Smooth muscle cell (in vitro differentiated cells): Measurements from ENCODE around the gene ASH1L. TPM values are rescaled to one million over a fixed set of nuclear protein-coding genes. Genes with fewer than 3 reads are reported as not detected.

ENCODE experiments used
- DNase-seq: peaks from one replicate; lab custom pipeline; 2025; ENCODE audit not compliant: unreplicated experiment; lab: John Stamatoyannopoulos, UW
- H2AFZ ChIP-seq: fragments of 200-600 bp; sonication (generic); 2 replicates; pipeline ENCODE4 v1.6.0; 2016; ENCODE audit warnings: antibody characterized with exemption, low read depth, mild to moderate bottlenecking
- H3F3A ChIP-seq: fragments of 200-600 bp; sonication (generic); 2 replicates; pipeline ENCODE4 v1.6.0; 2017; ENCODE audit warnings: antibody characterized with exemption, low read depth
- H3K27ac ChIP-seq: fragments of 200-600 bp; sonication (generic); 2 replicates; pipeline ENCODE4 v1.5.1; 2016; ENCODE audit warnings: low read depth, mild to moderate bottlenecking
- H3K27me3 ChIP-seq: fragments of 200-600 bp; sonication (generic); 2 replicates; pipeline ENCODE4 v1.6.1; 2016; ENCODE audit warnings: low read depth, mild to moderate bottlenecking
- H3K36me3 ChIP-seq: fragments of 200-600 bp; sonication (generic); 2 replicates; pipeline ENCODE4 v1.5.1; 2016; ENCODE audit warnings: low read depth
- H3K4me1 ChIP-seq: fragments of 200-600 bp; sonication (generic); 2 replicates; pipeline ENCODE4 v1.5.1; 2016; ENCODE audit warnings: low read depth
- H3K4me2 ChIP-seq: fragments of 200-600 bp; sonication (generic); 2 replicates; pipeline ENCODE4 v1.6.0; 2016; ENCODE audit warnings: mild to moderate bottlenecking
- H3K4me3 ChIP-seq: fragments of 200-600 bp; sonication (generic); 2 replicates; pipeline ENCODE4 v1.5.1; 2016; ENCODE audit warnings: mild to moderate bottlenecking
- H3K79me2 ChIP-seq: fragments of 200-600 bp; sonication (generic); 2 replicates; pipeline ENCODE4 v1.6.0; 2016; ENCODE audit warnings: low read depth, mild to moderate bottlenecking
- H3K9ac ChIP-seq: fragments of 200-600 bp; sonication (generic); 2 replicates; pipeline ENCODE4 v1.6.0; 2016; ENCODE audit warnings: low read depth
- H3K9me3 ChIP-seq: fragments of 200-600 bp; sonication (generic); replicated peaks from 2 replicates; pipeline ENCODE4 v1.5.1; 2016; ENCODE audit warnings: low read depth
- H4K20me1 ChIP-seq: fragments of 200-600 bp; sonication (generic); 2 replicates; pipeline ENCODE4 v1.6.0; 2016; ENCODE audit warnings: low read depth
- CTCF ChIP-seq: fragments of 200-600 bp; sonication (generic); IDR thresholded peaks from 2 replicates; pipeline ENCODE4 v1.5.1; 2017; ENCODE audit warnings: borderline replicate concordance, mild to moderate bottlenecking, antibody characterized with exemption; ENCODE audit not compliant: insufficient read depth, poor library complexity, severe bottlenecking
- WGBS: methylation state at CpG from one replicate; pipeline ENCODE4 v1.1.7; 2016; ENCODE audit warnings: low lambda C conversion rate; 5-methylcytosine and 5-hydroxymethylcytosine counted together
- polyA plus RNA-seq: library from polyadenylated mRNA; unstranded; fragments of >200 nt; fragmentation: Nextera tagmentation; extraction: Ambion mirVana; gene quantifications from 2 replicates; pipeline ENCODE4 v1.2.1, GENCODE V29; 2016
- total RNA-seq: library from RNA; depleted of rRNA; stranded (reverse); fragments of >200 nt; gene quantifications from 2 replicates; pipeline ENCODE4 v1.2.3, GENCODE V29; 2014

The ASH1L gene
- total and polyA plus RNA-seq, 2 experiments from 2014 or later = 9.2 to 38.7 TPM

GRCh38 chr1:155527677-155528076 lies 34.9 kb downstream of the ASH1L start:
- WGBS = 79% methylated on average over 6 of the region's 6 CpGs
- no peak overlapping the region for H3K4me2 ChIP-seq

GRCh38 chr1:155526356-155526755 lies 36.2 kb downstream of the ASH1L start:
- Histone ChIP-seq H3K79me2 (peaks cover 100% of the 10 kb centered on the region), H3K36me3 (no peaks in the 10 kb centered on the region), H4K20me1 (peaks cover 99% of the 10 kb centered on the region), H3K4me3 (no peak overlapping the region), H2AFZ (no peak overlapping the region), H3K9ac (no peak overlapping the region), H3K4me1 (no peaks in the 10 kb centered on the region), H3K27me3 (no peaks in the 10 kb centered on the region), H3K9me3 (no peaks in the 10 kb centered on the region), H3F3A (no peaks in the 10 kb centered on the region), H3K4me2 (no peak overlapping the region), H3K27ac (no peak overlapping the region)
- DNase-seq = no peak
- no peak for TF ChIP-seq CTCF
- WGBS = 93% methylated on average over 1 of the region's 1 CpG

More at GRCh38 chr1:155527677-155528076, 34.9 kb downstream of the ASH1L start:
- Histone ChIP-seq H3F3A (no peaks in the 10 kb centered on the region), H3K4me3 (no peak overlapping the region), H2AFZ (no peak overlapping the region), H3K9ac (no peak overlapping the region), H3K4me1 (no peaks in the 10 kb centered on the region), H3K27ac (no peak overlapping the region), H3K9me3 (no peaks in the 10 kb centered on the region), H3K36me3 (no peaks in the 10 kb centered on the region), H3K27me3 (no peaks in the 10 kb centered on the region), H4K20me1 (peaks cover 99% of the 10 kb centered on the region), H3K79me2 (peaks cover 100% of the 10 kb centered on the region)
- no peak for DNase-seq
- TF ChIP-seq CTCF = no peak

- Histone ChIP-seq H3K9ac (no peak overlapping the region), H3K4me1 (no peaks in the 10 kb centered on the region), H3K36me3 (no peaks in the 10 kb centered on the region), H2AFZ (no peak overlapping the region), H3K27ac (no peak overlapping the region), H3K27me3 (no peaks in the 10 kb centered on the region), H3K79me2 (peaks cover 97% of the 10 kb centered on the region), H3K9me3 (no peaks in the 10 kb centered on the region), H4K20me1 (peaks cover 87% of the 10 kb centered on the region), H3K4me3 (no peak overlapping the region), H3F3A (no peaks in the 10 kb centered on the region), H3K4me2 (no peak overlapping the region)
- WGBS = 87% methylated on average over 2 of the region's 2 CpGs
- no peak for DNase-seq
- no peak for TF ChIP-seq CTCF
Measured at GRCh38 chr1:155522069-155522468, 40.5 kb downstream of the ASH1L start.

- Histone ChIP-seq H3K4me3 (no peak overlapping the region), H3K79me2 (peaks cover 97% of the 10 kb centered on the region), H4K20me1 (peaks cover 89% of the 10 kb centered on the region), H3F3A (no peaks in the 10 kb centered on the region), H3K9me3 (no peaks in the 10 kb centered on the region), H3K4me1 (no peaks in the 10 kb centered on the region), H3K27ac (no peak overlapping the region), H3K27me3 (no peaks in the 10 kb centered on the region), H2AFZ (no peak overlapping the region), H3K9ac (no peak overlapping the region), H3K4me2 (no peak overlapping the region), H3K36me3 (no peaks in the 10 kb centered on the region)
- WGBS = 100% methylated on average over 3 of the region's 4 CpGs
- DNase-seq = no peak
- no peak for TF ChIP-seq CTCF
Measured at GRCh38 chr1:155518484-155518883, 44.1 kb downstream of the ASH1L start.
